Measurements from ENCODE around the gene SEMA7A.

GRCh38 chr15:74482661-74483060 lies 48.9 kb upstream of the SEMA7A start:
- TF ChIP-seq CTCF (conservative IDR thresholded peaks at IDR 0.05; ENCODE audit: low read depth, low read length) (peak; percentile 39), EZH2 (IDR thresholded peaks at IDR 0.05; ENCODE audit: low read length, unreplicated experiment) (no peak), EZH2phosphoT487 (IDR thresholded peaks at IDR 0.05; ENCODE audit: borderline replicate concordance, low read length) (no peak)
